22Rv1 (cell line): ENCODE data around the gene FAM221B.

Experiments used
- ZFX ChIP-seq: fragments of 450-650 bp; IDR thresholded peaks from 2 replicates; pipeline ENCODE4 v1.6.1; 2017; ENCODE audit warnings: antibody characterized with exemption, borderline replicate concordance
- TF ChIP-seq, protein P1 (sequence below): fragments of 450-650 bp; IDR thresholded peaks from 2 replicates; pipeline ENCODE4 v1.5.1; 2017; ENCODE audit warnings: mild to moderate bottlenecking

DNA sequence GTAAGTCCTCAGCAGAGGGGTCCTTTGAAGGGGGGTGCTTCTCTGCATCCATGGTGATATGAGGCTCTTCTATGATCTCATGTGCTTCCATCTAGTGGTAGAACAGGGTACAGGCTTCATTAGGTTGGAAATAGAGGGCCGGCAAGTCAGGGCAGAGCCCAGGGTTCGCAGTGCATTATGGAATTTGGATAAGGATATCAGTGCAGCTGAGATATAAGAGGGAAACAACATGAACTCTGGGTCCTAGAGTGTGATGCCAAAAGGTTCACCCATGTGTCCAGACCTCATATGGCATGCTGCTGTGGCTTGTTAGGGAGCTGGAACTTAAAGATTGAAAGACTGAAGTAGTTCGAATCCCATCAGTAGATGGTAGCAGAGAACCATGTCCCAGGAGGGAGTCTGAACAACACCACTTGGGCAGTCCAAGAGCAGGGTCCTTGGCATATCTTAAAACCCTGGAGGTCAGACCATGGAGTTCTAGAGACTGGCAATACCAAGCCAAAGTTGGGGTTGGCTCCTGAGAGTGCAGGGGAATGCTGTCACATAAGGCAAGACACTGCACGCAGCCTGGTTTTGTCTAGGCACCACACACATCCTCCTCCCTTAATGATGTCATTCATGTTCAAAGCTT, 2.3 kb downstream of the FAM221B start:
- TF ChIP-seq, protein P1, sequence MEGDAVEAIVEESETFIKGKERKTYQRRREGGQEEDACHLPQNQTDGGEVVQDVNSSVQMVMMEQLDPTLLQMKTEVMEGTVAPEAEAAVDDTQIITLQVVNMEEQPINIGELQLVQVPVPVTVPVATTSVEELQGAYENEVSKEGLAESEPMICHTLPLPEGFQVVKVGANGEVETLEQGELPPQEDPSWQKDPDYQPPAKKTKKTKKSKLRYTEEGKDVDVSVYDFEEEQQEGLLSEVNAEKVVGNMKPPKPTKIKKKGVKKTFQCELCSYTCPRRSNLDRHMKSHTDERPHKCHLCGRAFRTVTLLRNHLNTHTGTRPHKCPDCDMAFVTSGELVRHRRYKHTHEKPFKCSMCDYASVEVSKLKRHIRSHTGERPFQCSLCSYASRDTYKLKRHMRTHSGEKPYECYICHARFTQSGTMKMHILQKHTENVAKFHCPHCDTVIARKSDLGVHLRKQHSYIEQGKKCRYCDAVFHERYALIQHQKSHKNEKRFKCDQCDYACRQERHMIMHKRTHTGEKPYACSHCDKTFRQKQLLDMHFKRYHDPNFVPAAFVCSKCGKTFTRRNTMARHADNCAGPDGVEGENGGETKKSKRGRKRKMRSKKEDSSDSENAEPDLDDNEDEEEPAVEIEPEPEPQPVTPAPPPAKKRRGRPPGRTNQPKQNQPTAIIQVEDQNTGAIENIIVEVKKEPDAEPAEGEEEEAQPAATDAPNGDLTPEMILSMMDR: peak; percentile 78
- TF ChIP-seq ZFX: no peak
